HG03025 (cell line): ENCODE results near the gene RBM20.

Experiments
- ATAC-seq: cut with Tn5 transposase; IDR thresholded peaks from one replicate; pipeline ENCODE4 v1.9.1; 2021; ENCODE audit warnings: mild to moderate bottlenecking, moderate library complexity; ENCODE audit not compliant: unreplicated experiment, low FRiP score

RBM20 gene

GRCh38 chr10:110670335-110670734 is 26.2 kb downstream of the RBM20 start:
- no peak for ATAC-seq

DNA sequence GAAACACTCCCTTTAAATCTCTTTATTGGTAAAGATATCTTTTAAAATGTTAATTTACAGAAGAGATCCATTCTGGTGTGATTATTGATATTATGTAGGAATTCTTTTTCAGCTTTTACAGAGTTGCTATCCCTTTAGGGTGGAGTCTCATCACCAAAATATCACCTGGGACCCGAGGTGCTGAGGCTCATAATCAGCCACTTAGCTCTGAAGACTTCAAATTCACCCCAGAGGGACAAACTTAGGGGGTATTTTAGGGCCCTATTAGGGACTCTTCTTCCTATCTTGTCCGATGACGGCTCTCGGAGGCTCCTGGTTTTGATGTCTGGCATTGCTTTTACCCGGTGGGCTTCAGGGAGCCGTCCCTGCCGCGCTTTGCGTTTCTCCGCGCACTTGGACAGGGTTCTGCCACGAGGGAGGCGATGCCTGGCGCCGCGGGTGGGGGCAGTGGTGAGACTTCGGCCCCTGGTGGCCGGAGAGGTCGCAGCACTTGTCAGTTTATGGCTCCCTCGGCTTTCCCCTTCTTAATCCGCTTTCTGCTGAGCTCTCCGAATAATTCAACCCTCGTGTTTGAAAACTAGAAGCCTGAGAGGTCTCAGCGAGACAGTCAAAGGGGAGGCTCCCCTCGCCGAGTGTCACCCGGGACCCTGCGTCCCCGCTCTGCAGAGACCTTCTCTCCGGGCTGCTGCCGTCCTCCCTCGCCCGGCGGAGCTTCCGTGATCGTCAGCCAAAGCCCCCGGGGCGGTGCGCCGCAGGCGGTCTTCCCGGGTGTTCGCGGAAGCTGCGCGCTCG is 27.8 kb downstream of the RBM20 start:
- ATAC-seq: peak; percentile 98

DNA sequence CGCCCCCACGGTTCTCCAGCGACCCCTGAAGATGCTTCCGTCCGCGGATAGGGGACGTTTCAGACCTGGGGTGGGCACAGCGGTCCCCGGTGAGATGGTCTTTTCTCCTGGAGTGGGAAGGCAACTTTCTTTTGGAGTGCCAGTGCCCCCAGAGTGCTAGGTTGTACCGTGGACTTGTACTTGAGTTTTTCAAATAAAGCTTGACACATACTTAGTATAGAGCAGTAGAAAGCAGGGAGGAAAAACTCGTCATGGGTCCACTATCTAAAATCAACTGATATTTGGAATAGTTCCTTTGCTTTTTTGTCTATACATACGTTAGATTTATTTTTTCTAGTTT is 28.4 kb downstream of the RBM20 start:
- ATAC-seq: peak; percentile 41

GRCh38 chr10:110676016-110676415 is 31.9 kb downstream of the RBM20 start:
- ATAC-seq: no peak

GRCh38 chr10:110679486-110680272 is 35.5 kb downstream of the RBM20 start:
- no peak for ATAC-seq

- no peak for ATAC-seq
These were observed 36.3 kb downstream of the RBM20 start for GRCh38 chr10:110680273-110681020.

GRCh38 chr10:110681023-110681681 is 37.0 kb downstream of the RBM20 start:
- ATAC-seq: no peak

DNA sequence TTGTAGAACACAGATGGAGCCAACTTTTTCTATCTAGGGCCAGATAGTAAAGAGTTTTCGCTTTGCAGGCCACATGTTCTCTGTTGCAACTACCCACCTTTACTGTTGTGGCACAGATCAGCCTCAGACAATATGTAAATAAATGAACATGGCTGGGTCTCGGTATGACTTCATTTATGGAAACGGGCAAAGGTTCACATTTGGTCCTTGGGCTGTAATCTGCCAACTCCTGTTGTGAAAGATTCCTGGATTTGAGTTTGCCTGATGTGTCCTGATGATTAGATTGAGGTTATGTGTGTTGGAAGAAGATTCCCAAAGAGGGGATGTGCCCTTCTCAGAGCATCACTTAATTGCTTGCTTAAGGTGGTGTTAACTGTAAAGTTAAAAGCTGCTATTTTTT is 38.2 kb downstream of the RBM20 start:
- ATAC-seq: no peak

- no peak for ATAC-seq
These were observed 40.8 kb downstream of the RBM20 start for GRCh38 chr10:110684800-110685446.

DNA sequence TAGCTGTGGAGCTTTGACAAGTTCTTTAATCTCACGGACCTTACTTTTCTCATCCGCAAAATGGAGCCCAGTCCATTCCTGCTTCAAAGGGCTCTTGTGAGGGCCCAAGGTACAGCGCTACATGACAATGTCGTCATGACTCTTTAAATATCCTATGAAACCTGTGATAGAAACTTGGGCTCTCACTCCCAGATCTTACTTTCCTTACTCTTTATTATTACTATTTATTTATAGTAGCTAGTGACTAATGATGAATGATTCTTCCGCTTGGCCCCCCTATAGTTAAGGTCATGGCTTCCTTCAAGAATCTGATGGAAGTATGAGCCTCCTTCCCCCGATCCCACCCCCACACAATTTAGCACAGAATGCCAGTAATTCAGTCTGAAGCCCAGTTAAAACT is 41.9 kb downstream of the RBM20 start:
- ATAC-seq: no peak

DNA sequence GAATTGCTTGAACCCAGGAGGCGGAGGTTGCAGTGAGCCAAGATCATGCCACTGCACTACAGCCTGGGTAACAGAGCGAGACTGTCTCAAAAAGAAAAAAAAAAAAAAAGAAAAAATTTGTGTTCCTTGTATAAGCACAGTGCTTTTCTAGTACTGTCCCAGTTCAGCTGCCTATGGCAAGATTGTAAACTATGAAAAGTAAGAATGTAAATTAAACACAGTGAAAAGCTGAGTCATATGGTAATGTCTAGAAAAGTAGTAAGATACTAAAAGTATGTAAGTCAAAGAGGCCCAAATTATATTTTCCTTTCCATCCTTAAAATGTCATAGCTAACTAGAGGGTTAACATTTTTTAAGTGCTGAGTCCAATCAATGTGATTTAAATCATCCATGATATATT is 42.8 kb downstream of the RBM20 start:
- ATAC-seq: no peak

GRCh38 chr10:110687400-110687799 is 43.3 kb downstream of the RBM20 start:
- ATAC-seq: no peak

DNA sequence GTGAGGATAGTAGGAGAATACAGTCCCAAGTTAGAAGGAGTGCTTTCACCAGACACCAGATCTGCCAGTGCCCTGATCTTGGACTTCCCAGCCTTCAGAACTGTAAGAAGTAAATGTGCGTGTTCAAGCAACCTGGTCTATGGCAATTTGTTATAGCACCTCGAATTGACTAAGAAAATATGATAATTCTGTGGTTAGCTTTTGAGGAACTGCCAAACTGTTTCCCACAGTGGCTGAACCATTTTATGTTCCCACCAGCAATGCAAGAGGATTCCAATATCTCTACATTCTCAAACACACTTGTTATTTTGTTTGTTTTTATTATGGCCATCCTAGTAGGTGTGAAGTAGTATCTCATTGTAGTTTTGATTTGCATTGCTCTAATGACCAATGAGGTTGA is 47.0 kb downstream of the RBM20 start:
- ATAC-seq: no peak

GRCh38 chr10:110694263-110694662 is 50.1 kb downstream of the RBM20 start:
- ATAC-seq: no peak

- ATAC-seq: no peak
These were observed 50.8 kb downstream of the RBM20 start for GRCh38 chr10:110694820-110695538.

- ATAC-seq: no peak
These were observed 51.4 kb downstream of the RBM20 start for GRCh38 chr10:110695539-110695886.

GRCh38 chr10:110696436-110696835 is 52.3 kb downstream of the RBM20 start:
- no peak for ATAC-seq

- no peak for ATAC-seq
These were observed 54.2 kb downstream of the RBM20 start for GRCh38 chr10:110698340-110698739.

DNA sequence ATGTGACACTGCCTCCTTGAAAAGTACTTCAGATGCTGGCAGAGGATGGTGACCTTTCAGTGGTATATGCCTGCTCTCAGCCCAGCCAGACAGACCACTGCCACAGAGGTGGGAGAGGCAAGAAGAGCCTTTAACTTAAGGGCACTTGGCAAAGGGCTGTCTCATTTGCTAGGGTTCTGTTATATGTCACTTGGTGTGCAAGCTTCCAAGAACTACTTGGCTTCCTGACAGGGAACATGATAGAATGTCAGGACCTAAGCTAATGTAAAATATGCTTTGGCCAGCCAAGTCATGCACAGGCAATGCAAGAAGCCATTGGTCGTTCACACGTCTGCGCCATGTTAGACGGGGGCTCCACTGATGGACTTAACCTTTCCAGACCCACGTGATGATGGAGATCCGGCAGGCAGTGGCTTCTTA is 54.7 kb downstream of the RBM20 start:
- no peak for ATAC-seq
